Activated T-cell treated with anti-CD3 and anti-CD28 coated beads, Interleukin-2, amount 50 U/mL, for 72 hours (primary cell): Measurements from ENCODE around the gene CNR1. TPM values are rescaled to one million over a fixed set of nuclear protein-coding genes. Genes with fewer than 3 reads are reported as not detected.
"Not testable (repeated sequence)": the region's sequence is repeated elsewhere in the genome, so short reads cannot be mapped to it uniquely, and the experiment has no call there.

Experiments
- ATAC-seq, 2 donors: fragments of 150-1000 bp; cut with Tn5 transposase; replicated peaks in 1 of 2; 2 replicates each; pipeline ENCODE4 v1.10.0; 2021; ENCODE audit warnings: moderate library complexity in 2 of 2, mild to moderate bottlenecking in 1 of 2
- DNase-seq, 2 donors: peaks; one replicate each; pipeline ENCODE4 v3.0.0; 2021 to 2022; ENCODE audit warnings: mixed read lengths in 1 of 2
- H3K27ac Mint-ChIP-seq: one replicate; pipeline ENCODE4 v1.8.0; 2022; ENCODE audit warnings: mild to moderate bottlenecking, moderate library complexity, mixed read lengths
- H3K27me3 Mint-ChIP-seq: one replicate; pipeline ENCODE4 v1.8.0; 2022; ENCODE audit warnings: low read depth, mixed read lengths
- H3K36me3 Mint-ChIP-seq, 2 donors: one replicate each; pipeline ENCODE4 v1.8.0; 2022; ENCODE audit warnings: mixed read lengths in 2 of 2, mild to moderate bottlenecking in 1 of 2; ENCODE audit not compliant: insufficient read depth in 2 of 2
- H3K4me1 Mint-ChIP-seq: one replicate; pipeline ENCODE4 v1.8.0; 2022; ENCODE audit warnings: low read depth, mixed read lengths
- H3K4me3 Mint-ChIP-seq, 2 donors: one replicate each; pipeline ENCODE4 v1.8.0; 2022; ENCODE audit warnings: mild to moderate bottlenecking in 2 of 2, mixed read lengths in 2 of 2, moderate library complexity in 2 of 2
- H3K9me3 Mint-ChIP-seq, 2 donors: one replicate each; pipeline ENCODE4 v1.8.0; 2022; ENCODE audit warnings: mixed read lengths in 2 of 2
- total RNA-seq, 2 donors: library from RNA; stranded (reverse); gene quantifications; one replicate each; pipeline ENCODE4 v1.2.3, GENCODE V29; 2022

CNR1 gene
- under 1 TPM; 0.19 to 0.37 TPM for total RNA-seq

GRCh38 chr6:88165844-88166492 lies at the start of gene CNR1:
Gene CNR1 (minus strand): TSS chr6:88166347. CDS start chr6:88145274, 21,073 bp downstream.
- peak within 1 kb of the TSS; percentile 86 to 90 for H3K4me3 Mint-ChIP-seq
- peak; percentile 59 to 65 for ATAC-seq
- no peaks in the 10 kb centered on the region for H3K9me3 Mint-ChIP-seq
- H3K27ac Mint-ChIP-seq: no peak within 1 kb of the TSS
- peak; percentile 18 to 21 for DNase-seq
- H3K36me3 Mint-ChIP-seq: peaks cover 0 to 2% of the 10 kb centered on the region in 2 donors
- peaks cover 13% of the 10 kb centered on the region for H3K4me1 Mint-ChIP-seq
- peaks cover 73% of the 10 kb centered on the region for H3K27me3 Mint-ChIP-seq

- no peak overlapping the region for H3K27ac Mint-ChIP-seq
- no peaks in the 10 kb centered on the region for H3K27me3 Mint-ChIP-seq
- no peaks in the 10 kb centered on the region for H3K4me1 Mint-ChIP-seq
- no peaks in the 10 kb centered on the region for H3K9me3 Mint-ChIP-seq
- ATAC-seq (no peak), DNase-seq (no peak)
- no peaks in the 10 kb centered on the region for H3K36me3 Mint-ChIP-seq
- H3K4me3 Mint-ChIP-seq: no peak overlapping the region
These were observed 45.3 kb upstream of the CNR1 start for GRCh38 chr6:88211446-88211845.

DNA sequence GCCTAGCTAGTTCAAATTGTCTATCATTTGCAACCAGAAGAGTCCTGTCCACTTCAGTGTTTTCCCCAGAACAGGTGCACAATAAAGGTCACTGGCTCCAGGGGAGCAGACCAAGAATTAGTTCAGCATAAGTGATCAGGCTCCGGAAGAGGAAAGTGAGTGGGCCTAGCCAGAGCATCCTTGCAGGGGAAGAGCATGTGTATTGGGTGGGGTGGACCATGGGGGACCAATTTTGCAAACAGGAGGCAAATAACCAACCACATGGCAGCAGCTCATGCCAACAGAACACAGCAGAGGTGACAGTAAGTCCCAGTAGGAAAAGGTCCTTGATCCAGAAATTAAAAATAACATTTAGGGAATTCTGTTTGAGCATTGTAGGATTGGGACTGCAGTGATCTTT lies 43.2 kb upstream of the CNR1 start:
- Mint-ChIP-seq H3K4me3 (no peak overlapping the region), H3K27me3 (no peaks in the 10 kb centered on the region), H3K4me1 (no peaks in the 10 kb centered on the region), H3K9me3 (peaks cover 3 to 5% of the 10 kb centered on the region in 2 donors), H3K36me3 (no peaks in the 10 kb centered on the region), H3K27ac (no peak overlapping the region)
- no peak for ATAC-seq
- no peak for DNase-seq

GRCh38 chr6:88208726-88209125 lies 42.6 kb upstream of the CNR1 start:
- Mint-ChIP-seq H3K27me3 (no peaks in the 10 kb centered on the region), H3K9me3 (peaks cover 3 to 5% of the 10 kb centered on the region in 2 donors), H3K4me3 (no peak overlapping the region), H3K4me1 (no peaks in the 10 kb centered on the region), H3K36me3 (no peaks in the 10 kb centered on the region), H3K27ac (no peak overlapping the region)
- ATAC-seq (no peak), DNase-seq (no peak)

GRCh38 chr6:88201734-88202133 lies 35.6 kb upstream of the CNR1 start:
- H3K9me3 Mint-ChIP-seq, H3K27me3 Mint-ChIP-seq, H3K27ac Mint-ChIP-seq, H3K4me3 Mint-ChIP-seq, H3K4me1 Mint-ChIP-seq, ATAC-seq, H3K36me3 Mint-ChIP-seq, DNase-seq: not testable (repeated sequence)

GRCh38 chr6:88184921-88185320 lies 18.8 kb upstream of the CNR1 start:
- H3K4me1 Mint-ChIP-seq: no peaks in the 10 kb centered on the region
- DNase-seq (no peak), ATAC-seq (no peak)
- H3K9me3 Mint-ChIP-seq: peaks cover 2 to 3% of the 10 kb centered on the region in 2 donors
- no peaks in the 10 kb centered on the region for H3K36me3 Mint-ChIP-seq
- H3K27ac Mint-ChIP-seq: no peak overlapping the region
- H3K27me3 Mint-ChIP-seq: peaks cover 18% of the 10 kb centered on the region
- no peak overlapping the region for H3K4me3 Mint-ChIP-seq

DNA sequence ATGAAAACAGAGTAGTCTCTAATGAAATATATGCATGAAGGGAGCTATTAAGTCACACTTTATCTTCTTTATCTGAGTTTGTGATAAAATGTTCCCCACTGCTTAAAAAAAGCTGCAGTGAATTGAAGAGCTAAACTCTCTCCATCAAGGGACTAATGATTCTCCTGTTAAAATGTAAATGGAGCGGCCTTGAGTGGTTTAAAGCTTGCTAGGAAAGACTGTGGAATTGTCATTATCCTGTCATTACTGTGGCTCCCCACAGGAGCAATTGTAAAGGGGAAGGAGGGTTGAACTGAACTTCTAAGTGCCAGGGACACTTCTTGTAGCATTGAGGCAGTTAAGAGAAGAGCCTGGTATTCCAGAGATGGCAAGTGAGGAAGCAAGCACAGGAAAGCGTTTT lies 17.3 kb upstream of the CNR1 start:
- DNase-seq (no peak), ATAC-seq (no peak)
- Mint-ChIP-seq H3K36me3 (no peaks in the 10 kb centered on the region), H3K27me3 (peaks cover 29% of the 10 kb centered on the region), H3K27ac (no peak overlapping the region), H3K4me1 (no peaks in the 10 kb centered on the region), H3K4me3 (no peak overlapping the region), H3K9me3 (peaks cover 2 to 3% of the 10 kb centered on the region in 2 donors)

DNA sequence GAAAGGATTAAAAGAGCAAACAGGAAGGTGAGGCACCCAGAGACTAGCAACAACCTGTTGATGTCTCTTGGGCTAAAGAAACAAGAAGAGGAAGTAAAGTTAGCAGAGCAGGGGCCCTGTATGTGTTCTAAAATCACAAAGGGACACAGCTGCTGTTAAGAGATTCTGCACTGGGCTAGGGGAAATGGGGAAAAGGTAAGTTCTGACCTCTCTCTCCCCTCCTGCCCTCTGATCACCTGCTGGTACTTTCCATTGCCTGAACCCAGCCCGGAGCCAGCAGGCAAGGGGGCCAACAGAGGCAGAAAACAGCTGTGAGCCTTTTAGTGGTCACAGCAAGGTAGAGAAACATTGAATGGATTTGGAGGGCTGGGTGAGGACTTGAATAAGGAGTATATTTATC lies 13.5 kb upstream of the CNR1 start:
- DNase-seq (no peak), ATAC-seq (no peak)
- no peak overlapping the region for H3K4me3 Mint-ChIP-seq
- H3K36me3 Mint-ChIP-seq: no peaks in the 10 kb centered on the region
- no peak overlapping the region for H3K27ac Mint-ChIP-seq
- no peaks in the 10 kb centered on the region for H3K4me1 Mint-ChIP-seq
- peaks cover 2 to 3% of the 10 kb centered on the region in 2 donors for H3K9me3 Mint-ChIP-seq
- peaks cover 34% of the 10 kb centered on the region for H3K27me3 Mint-ChIP-seq

GRCh38 chr6:88177961-88178464 lies 11.9 kb upstream of the CNR1 start:
- Mint-ChIP-seq H3K9me3 (peaks cover 2 to 3% of the 10 kb centered on the region in 2 donors), H3K27me3 (peaks cover 28% of the 10 kb centered on the region), H3K4me1 (no peaks in the 10 kb centered on the region), H3K36me3 (no peaks in the 10 kb centered on the region), H3K4me3 (no peak overlapping the region), H3K27ac (no peak overlapping the region)
- ATAC-seq: no peak
- no peak for DNase-seq

DNA sequence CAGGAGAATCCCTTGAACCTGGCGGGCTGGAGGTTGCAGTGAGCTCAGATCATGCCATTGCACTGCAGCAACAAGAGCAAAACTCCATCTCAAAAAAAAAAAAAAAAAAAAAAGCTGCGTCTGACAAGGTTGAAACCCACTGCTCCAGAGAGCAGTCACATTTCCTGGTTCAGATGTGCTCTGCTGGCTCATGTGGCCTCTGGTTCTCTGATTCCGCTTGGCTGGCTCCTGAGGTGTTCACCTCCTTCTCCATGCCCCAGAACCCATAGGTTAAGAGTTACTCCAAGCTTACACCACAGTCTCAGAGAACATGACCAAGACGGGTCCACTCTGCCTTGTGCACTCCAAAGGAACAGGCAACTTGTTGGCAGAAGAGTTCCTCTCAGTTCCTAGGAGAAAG lies 8.8 kb upstream of the CNR1 start:
- Mint-ChIP-seq H3K4me3 (no peak overlapping the region), H3K27me3 (peaks cover 47% of the 10 kb centered on the region), H3K36me3 (no peaks in the 10 kb centered on the region), H3K27ac (no peak overlapping the region), H3K9me3 (no peaks in the 10 kb centered on the region), H3K4me1 (no peaks in the 10 kb centered on the region)
- DNase-seq: no peak
- no peak for ATAC-seq

DNA sequence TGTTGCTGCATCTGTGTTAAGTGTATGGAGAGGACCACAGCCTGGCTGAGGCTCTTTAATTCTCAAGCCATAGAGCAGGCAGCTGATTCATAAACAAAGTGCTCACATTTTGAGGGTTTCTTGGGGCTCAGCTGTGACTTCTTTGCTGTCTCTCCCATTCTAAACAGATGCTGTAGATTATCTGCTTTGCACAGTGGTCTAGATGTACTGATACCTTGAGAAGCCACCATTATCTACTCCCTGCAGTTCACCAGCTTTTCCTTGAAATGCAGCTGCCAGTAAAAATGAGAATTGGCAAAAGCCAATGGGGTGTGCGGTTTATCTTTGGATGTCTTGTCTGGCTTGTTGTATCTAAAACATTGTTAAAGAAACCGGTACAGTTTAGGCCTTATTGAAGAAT lies 5.2 kb upstream of the CNR1 start:
- H3K9me3 Mint-ChIP-seq: no peaks in the 10 kb centered on the region
- no peak for ATAC-seq
- peaks cover 0 to 2% of the 10 kb centered on the region in 2 donors for H3K36me3 Mint-ChIP-seq
- no peak overlapping the region for H3K4me3 Mint-ChIP-seq
- no peak for DNase-seq
- peaks cover 56% of the 10 kb centered on the region for H3K27me3 Mint-ChIP-seq
- H3K4me1 Mint-ChIP-seq: peaks cover 6% of the 10 kb centered on the region
- H3K27ac Mint-ChIP-seq: no peak overlapping the region

DNA sequence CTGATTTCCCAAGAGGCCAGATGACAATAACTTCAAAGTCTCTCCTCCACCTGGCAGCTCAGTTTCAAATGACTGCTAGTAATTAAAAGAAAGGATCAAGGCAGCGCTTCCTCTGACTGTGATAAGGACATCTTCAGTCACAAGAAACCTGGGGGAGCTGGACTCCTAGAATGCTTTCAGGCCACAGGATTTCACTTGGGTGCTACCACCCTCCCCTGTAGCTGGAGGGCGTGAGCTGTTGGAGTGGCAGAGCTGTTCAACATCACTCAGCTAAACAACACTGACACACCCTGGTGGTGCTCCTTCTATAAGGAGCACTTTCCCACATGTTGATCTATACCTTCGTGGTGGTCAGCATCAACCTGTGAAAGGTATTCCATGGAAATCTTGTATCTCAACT lies 2.2 kb upstream of the CNR1 start:
- no peaks in the 10 kb centered on the region for H3K9me3 Mint-ChIP-seq
- H3K4me1 Mint-ChIP-seq: peaks cover 13% of the 10 kb centered on the region
- H3K4me3 Mint-ChIP-seq: no peak overlapping the region
- DNase-seq: no peak
- no peak overlapping the region for H3K27ac Mint-ChIP-seq
- peaks cover 71% of the 10 kb centered on the region for H3K27me3 Mint-ChIP-seq
- peaks cover 0 to 2% of the 10 kb centered on the region in 2 donors for H3K36me3 Mint-ChIP-seq
- ATAC-seq: no peak

- H3K4me1 Mint-ChIP-seq: peaks cover 13% of the 10 kb centered on the region
- peaks cover 71% of the 10 kb centered on the region for H3K27me3 Mint-ChIP-seq
- ATAC-seq (peak; percentile 20 to 40), DNase-seq (peak in 1 of 2 donors; percentile 9)
- H3K27ac Mint-ChIP-seq: no peak overlapping the region
- H3K36me3 Mint-ChIP-seq: peaks cover 0 to 2% of the 10 kb centered on the region in 2 donors
- H3K4me3 Mint-ChIP-seq: peak overlapping the region; percentile 49 to 63
- H3K9me3 Mint-ChIP-seq: no peaks in the 10 kb centered on the region
These were observed 1.3 kb upstream of the CNR1 start for GRCh38 chr6:88167352-88167937.
